ENCODE measurements around the gene HMG20A.

Gene HMG20A

GRCh38 chr15:77430652-77431051 is 10.0 kb downstream of the HMG20A start:
- DNase-seq, result no peak

- DNase-seq, result no peak
Observed at GRCh38 chr15:77436822-77437221, 16.1 kb downstream of the HMG20A start.

- no peak for DNase-seq
Observed at GRCh38 chr15:77437264-77437663, 16.6 kb downstream of the HMG20A start.

GRCh38 chr15:77440378-77440999 is 19.8 kb downstream of the HMG20A start:
- DNase-seq, result no peak

GRCh38 chr15:77446840-77447390 is 26.2 kb downstream of the HMG20A start:
- DNase-seq, result no peak

GRCh38 chr15:77454265-77454664 is 33.6 kb downstream of the HMG20A start:
- no peak for DNase-seq

- no peak for DNase-seq
Observed at GRCh38 chr15:77454951-77455350, 34.3 kb downstream of the HMG20A start.

- no peak for DNase-seq
Observed at GRCh38 chr15:77455696-77456321, 35.1 kb downstream of the HMG20A start.

- DNase-seq, result no peak
Observed at GRCh38 chr15:77456746-77457145, 36.1 kb downstream of the HMG20A start.

- no peak for DNase-seq
Observed at GRCh38 chr15:77457191-77457904, 36.7 kb downstream of the HMG20A start.

- no peak for DNase-seq
Observed at GRCh38 chr15:77457905-77458265, 37.2 kb downstream of the HMG20A start.

GRCh38 chr15:77459031-77459430 is 38.3 kb downstream of the HMG20A start:
- DNase-seq, result no peak

GRCh38 chr15:77461486-77461885 is 40.8 kb downstream of the HMG20A start:
- no peak for DNase-seq

GRCh38 chr15:77464129-77464865 is 43.6 kb downstream of the HMG20A start:
- no peak for DNase-seq

GRCh38 chr15:77466521-77466920 is 45.8 kb downstream of the HMG20A start:
- no peak for DNase-seq

- no peak for DNase-seq
Observed at GRCh38 chr15:77468896-77469295, 48.2 kb downstream of the HMG20A start.

- DNase-seq, result no peak
Observed at GRCh38 chr15:77470235-77470634, 49.5 kb downstream of the HMG20A start.

- DNase-seq, result no peak
Observed at GRCh38 chr15:77473328-77473727, 52.6 kb downstream of the HMG20A start.

GRCh38 chr15:77474310-77474988 is 53.8 kb downstream of the HMG20A start:
- peak; percentile 76 to 87 for DNase-seq

- DNase-seq, result peak; percentile 85 to 97
Observed at GRCh38 chr15:77475001-77475400, 54.3 kb downstream of the HMG20A start.

GRCh38 chr15:77475898-77476297 is 55.2 kb downstream of the HMG20A start:
- peak; percentile 82 to 90 for DNase-seq

- DNase-seq, result no peak
Observed at GRCh38 chr15:77476995-77477394, 56.3 kb downstream of the HMG20A start.

GRCh38 chr15:77478051-77478450 is 57.4 kb downstream of the HMG20A start:
- DNase-seq, result no peak

Measured in NCI-H524 (cell line).